ENCODE results near the gene ERP29. TPM values are rescaled to one million over a fixed set of nuclear protein-coding genes. Genes with fewer than 3 reads are reported as not detected.

The ERP29 gene
- total RNA-seq, 4 donors from 2014 or later: 18.6 to 47.9 (median 44.1) TPM

GRCh38 chr12:111980598-111980997, 32.6 kb upstream of the ERP29 start:
- TF ChIP-seq, protein P1, sequence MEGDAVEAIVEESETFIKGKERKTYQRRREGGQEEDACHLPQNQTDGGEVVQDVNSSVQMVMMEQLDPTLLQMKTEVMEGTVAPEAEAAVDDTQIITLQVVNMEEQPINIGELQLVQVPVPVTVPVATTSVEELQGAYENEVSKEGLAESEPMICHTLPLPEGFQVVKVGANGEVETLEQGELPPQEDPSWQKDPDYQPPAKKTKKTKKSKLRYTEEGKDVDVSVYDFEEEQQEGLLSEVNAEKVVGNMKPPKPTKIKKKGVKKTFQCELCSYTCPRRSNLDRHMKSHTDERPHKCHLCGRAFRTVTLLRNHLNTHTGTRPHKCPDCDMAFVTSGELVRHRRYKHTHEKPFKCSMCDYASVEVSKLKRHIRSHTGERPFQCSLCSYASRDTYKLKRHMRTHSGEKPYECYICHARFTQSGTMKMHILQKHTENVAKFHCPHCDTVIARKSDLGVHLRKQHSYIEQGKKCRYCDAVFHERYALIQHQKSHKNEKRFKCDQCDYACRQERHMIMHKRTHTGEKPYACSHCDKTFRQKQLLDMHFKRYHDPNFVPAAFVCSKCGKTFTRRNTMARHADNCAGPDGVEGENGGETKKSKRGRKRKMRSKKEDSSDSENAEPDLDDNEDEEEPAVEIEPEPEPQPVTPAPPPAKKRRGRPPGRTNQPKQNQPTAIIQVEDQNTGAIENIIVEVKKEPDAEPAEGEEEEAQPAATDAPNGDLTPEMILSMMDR (IDR thresholded peaks at IDR 0.05; ENCODE audit: low read depth): no peak

DNA sequence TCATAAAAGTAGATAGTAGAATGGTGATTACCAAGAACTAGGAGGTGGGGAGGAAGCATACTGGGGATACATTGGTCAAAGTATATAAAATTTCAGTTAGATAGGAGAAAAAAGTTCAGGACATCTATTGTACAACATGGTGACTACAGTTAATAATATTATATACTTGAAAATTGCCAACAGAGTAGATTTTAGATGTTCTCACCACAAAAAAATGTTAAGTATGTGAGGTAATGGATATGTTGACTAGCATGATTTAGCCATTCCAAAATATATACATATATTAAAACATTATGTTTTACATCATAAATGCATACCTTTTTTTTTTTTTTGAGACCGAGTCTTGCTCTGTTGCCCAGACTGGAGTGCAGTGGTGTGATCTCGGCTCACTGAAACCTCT, 31.2 kb upstream of the ERP29 start:
- TF ChIP-seq, protein P1 (IDR thresholded peaks at IDR 0.05; ENCODE audit: low read depth): no peak

- TF ChIP-seq, protein P1 (IDR thresholded peaks at IDR 0.05; ENCODE audit: low read depth): no peak
These were observed 28.4 kb upstream of the ERP29 start for GRCh38 chr12:111984820-111985219.

- TF ChIP-seq, protein P1 (IDR thresholded peaks at IDR 0.05; ENCODE audit: low read depth): no peak
These were observed 21.7 kb upstream of the ERP29 start for GRCh38 chr12:111991535-111991934.

GRCh38 chr12:111991946-111992345, 21.3 kb upstream of the ERP29 start:
- TF ChIP-seq, protein P1 (IDR thresholded peaks at IDR 0.05; ENCODE audit: low read depth): no peak

DNA sequence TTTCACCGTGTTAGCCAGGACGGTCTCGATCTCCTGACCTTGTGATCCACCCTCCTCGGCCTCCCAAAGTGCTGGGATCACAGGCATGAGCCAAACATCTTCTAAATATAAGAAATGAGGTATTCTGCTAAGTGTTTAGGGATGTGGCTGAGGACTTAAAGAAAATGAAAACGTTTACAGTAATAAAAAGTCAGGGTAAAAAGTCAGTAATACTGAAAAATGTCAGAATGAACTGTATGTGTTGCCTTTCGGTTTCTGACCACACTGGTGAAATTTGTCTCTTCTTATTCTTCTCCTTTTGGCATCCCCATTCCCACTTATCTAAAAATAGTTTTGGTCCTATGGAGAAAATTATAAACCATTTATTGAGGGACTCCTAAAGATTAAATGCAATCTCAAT, 20.8 kb upstream of the ERP29 start:
- TF ChIP-seq, protein P1 (IDR thresholded peaks at IDR 0.05; ENCODE audit: low read depth): no peak

DNA sequence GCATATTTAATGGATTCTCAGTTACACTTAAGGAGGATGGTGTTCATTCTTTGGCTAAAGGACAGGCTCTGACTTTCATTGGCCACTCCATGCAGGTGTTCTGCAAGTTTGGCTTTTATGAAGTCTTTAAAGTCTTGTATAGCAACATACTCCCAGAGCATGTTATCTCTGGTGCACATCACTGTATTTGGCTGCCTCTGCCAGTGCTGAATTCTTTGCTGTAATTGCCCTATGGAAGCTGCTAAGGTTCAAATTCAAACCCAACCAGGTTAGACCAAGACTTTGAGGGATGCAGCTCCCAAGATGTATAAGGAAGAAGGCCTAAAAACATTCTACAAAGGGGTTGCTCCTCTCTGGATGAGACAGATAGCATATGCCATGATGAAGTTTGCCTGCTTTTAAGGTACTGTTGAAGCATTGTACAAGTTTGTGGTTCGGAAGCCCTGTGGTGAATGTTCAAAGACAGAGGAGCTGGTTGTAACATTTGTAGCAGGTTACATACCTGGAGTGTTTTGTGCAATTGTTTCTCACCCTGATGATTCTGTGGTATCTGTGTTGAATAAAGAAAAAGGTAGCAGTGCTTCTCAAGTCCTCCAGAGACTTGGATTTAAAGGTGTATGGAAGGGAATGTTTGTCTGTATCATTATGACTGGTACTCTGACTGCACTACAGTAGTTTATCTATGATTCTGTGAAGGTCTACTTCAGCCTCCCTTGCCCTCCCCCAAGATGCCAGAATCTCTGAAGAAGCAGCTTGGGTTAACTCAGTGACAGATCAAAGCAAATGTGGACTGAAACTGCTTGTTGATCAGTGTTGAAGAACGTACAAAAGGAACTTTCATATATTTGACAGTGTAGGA, 19.7 kb upstream of the ERP29 start:
- TF ChIP-seq, protein P1 (IDR thresholded peaks at IDR 0.05; ENCODE audit: low read depth): no peak

Measured in subcutaneous adipose tissue (tissue), 4 donors.